ENCODE data around the gene ITIH5.

Gene ITIH5

GRCh38 chr10:7577579-7577978, 89.2 kb downstream of the ITIH5 start:
- DNase-seq, result no peak

- DNase-seq, result no peak
Observed at GRCh38 chr10:7577176-7577575, 89.6 kb downstream of the ITIH5 start.

GRCh38 chr10:7576340-7576739, 90.4 kb downstream of the ITIH5 start:
- no peak for DNase-seq

- no peak for DNase-seq
Observed at GRCh38 chr10:7572391-7572790, 94.4 kb downstream of the ITIH5 start.

GRCh38 chr10:7571981-7572380, 94.8 kb downstream of the ITIH5 start:
- no peak for DNase-seq

GRCh38 chr10:7567911-7568620, 98.7 kb downstream of the ITIH5 start:
- DNase-seq, result no peak

- no peak for DNase-seq
Observed at GRCh38 chr10:7566891-7567290, 99.9 kb downstream of the ITIH5 start.

- DNase-seq, result no peak
Observed at GRCh38 chr10:7565871-7566270, 100.9 kb downstream of the ITIH5 start.

- DNase-seq, result no peak
Observed at GRCh38 chr10:7563770-7564169, 103.0 kb downstream of the ITIH5 start.

- DNase-seq, result no peak
Observed at GRCh38 chr10:7563368-7563767, 103.4 kb downstream of the ITIH5 start.

- no peak for DNase-seq
Observed at GRCh38 chr10:7561985-7562384, 104.8 kb downstream of the ITIH5 start.

- DNase-seq, result no peak
Observed at GRCh38 chr10:7561216-7561893, 105.4 kb downstream of the ITIH5 start.

- no peak for DNase-seq
Observed at GRCh38 chr10:7560519-7560918, 106.2 kb downstream of the ITIH5 start.

GRCh38 chr10:7559386-7559785, 107.4 kb downstream of the ITIH5 start:
- DNase-seq, result no peak

GRCh38 chr10:7558036-7558435, 108.7 kb downstream of the ITIH5 start:
- no peak for DNase-seq

- no peak for DNase-seq
Observed at GRCh38 chr10:7553531-7553930, 113.2 kb downstream of the ITIH5 start.

GRCh38 chr10:7551950-7552716, 114.6 kb downstream of the ITIH5 start:
- no peak for DNase-seq

- DNase-seq, result no peak
Observed at GRCh38 chr10:7551289-7551688, 115.5 kb downstream of the ITIH5 start.

GRCh38 chr10:7550013-7550412, 116.8 kb downstream of the ITIH5 start:
- DNase-seq, result no peak

- no peak for DNase-seq
Observed at GRCh38 chr10:7547829-7548228, 118.9 kb downstream of the ITIH5 start.

- no peak for DNase-seq
Observed at GRCh38 chr10:7547206-7547605, 119.6 kb downstream of the ITIH5 start.

GRCh38 chr10:7546385-7546967, 120.3 kb downstream of the ITIH5 start:
- no peak for DNase-seq

GRCh38 chr10:7545792-7546191, 121.0 kb downstream of the ITIH5 start:
- DNase-seq, result no peak

GRCh38 chr10:7545261-7545660, 121.5 kb downstream of the ITIH5 start:
- no peak for DNase-seq
